GM21390 (cell line): ENCODE data around the gene PRKCZ.

Experiments
- ATAC-seq: cut with Tn5 transposase; IDR thresholded peaks from one replicate; pipeline ENCODE4 v1.9.1; 2021; ENCODE audit not compliant: unreplicated experiment

Gene PRKCZ

GRCh38 chr1:2049718-2050431, at the start of gene PRKCZ:
PRKCZ (plus strand) TSS chr1:2050411; CDS start chr1:2050631, 220 bp downstream.
- ATAC-seq = peak; percentile 66

GRCh38 chr1:2000432-2000831, 49.8 kb upstream of the PRKCZ start:
- ATAC-seq = no peak

GRCh38 chr1:2000850-2001249, 49.4 kb upstream of the PRKCZ start:
- no peak for ATAC-seq

GRCh38 chr1:2001773-2002411, 48.3 kb upstream of the PRKCZ start:
- no peak for ATAC-seq

- no peak for ATAC-seq
Observed at GRCh38 chr1:2003541-2004131, 46.6 kb upstream of the PRKCZ start, which contains the start of gene CFAP74. CFAP74 (minus strand) TSS chr1:2003786; CDS start chr1:1990956, 12,830 bp downstream.

- ATAC-seq = no peak
Observed at GRCh38 chr1:2004856-2005255, 45.4 kb upstream of the PRKCZ start.

- no peak for ATAC-seq
Observed at GRCh38 chr1:2009101-2010053, 40.8 kb upstream of the PRKCZ start.

- ATAC-seq = no peak
Observed at GRCh38 chr1:2014181-2014580, 36.0 kb upstream of the PRKCZ start.

- ATAC-seq = no peak
Observed at GRCh38 chr1:2014741-2015735, 35.2 kb upstream of the PRKCZ start.

- no peak for ATAC-seq
Observed at GRCh38 chr1:2016123-2016522, 34.1 kb upstream of the PRKCZ start.

- ATAC-seq = no peak
Observed at GRCh38 chr1:2018217-2019171, 31.7 kb upstream of the PRKCZ start.

GRCh38 chr1:2019172-2019543, 31.1 kb upstream of the PRKCZ start, which contains the start of gene GABRD:
GABRD (plus strand) TSS chr1:2019345; CDS start chr1:2019424, 79 bp downstream.
- ATAC-seq = no peak

GRCh38 chr1:2019571-2020309, 30.5 kb upstream of the PRKCZ start:
- ATAC-seq = no peak

GRCh38 chr1:2020310-2020655, 29.9 kb upstream of the PRKCZ start:
- no peak for ATAC-seq

- ATAC-seq = no peak
Observed at GRCh38 chr1:2021550-2021949, 28.7 kb upstream of the PRKCZ start.

- ATAC-seq = no peak
Observed at GRCh38 chr1:2022063-2022770, 28.0 kb upstream of the PRKCZ start.

- ATAC-seq = no peak
Observed at GRCh38 chr1:2023187-2023586, 27.0 kb upstream of the PRKCZ start.
